ENCODE data around the gene SLC6A19.
"Not testable (repeated sequence)": the region's sequence is repeated elsewhere in the genome, so short reads cannot be mapped to it uniquely, and the experiment has no call there.

DNA sequence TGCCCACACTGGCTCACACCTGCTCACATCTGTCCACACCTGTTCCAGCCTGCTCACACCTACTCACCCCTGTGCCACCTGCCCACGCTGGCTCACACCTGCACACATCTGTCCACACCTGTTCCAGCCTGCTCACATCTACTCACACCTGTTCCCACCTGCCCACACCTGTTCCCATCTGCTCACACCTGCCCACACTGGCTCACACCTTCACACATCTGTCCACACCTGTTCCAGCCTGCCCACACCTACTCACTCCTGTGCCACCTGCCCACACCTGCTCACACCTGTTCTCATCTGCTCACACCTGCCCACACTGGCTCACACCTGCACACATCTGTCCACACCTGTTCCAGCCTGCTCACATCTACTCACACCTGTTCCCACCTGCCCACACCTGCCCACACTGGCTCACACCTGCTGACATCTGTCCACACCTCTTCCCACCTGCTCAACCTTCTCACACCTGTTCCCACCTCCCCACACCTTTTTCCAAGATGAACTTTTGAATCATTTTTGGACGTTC lies 43.9 kb upstream of the SLC6A19 start:
- TF ChIP-seq EZH2, CTCF, EZH2phosphoT487 (IDR thresholded peaks at IDR 0.05): not testable (repeated sequence)

Measured in neural progenitor cell (in vitro differentiated cells).